ENCODE results near the gene ABCB6.

ABCB6 gene

DNA sequence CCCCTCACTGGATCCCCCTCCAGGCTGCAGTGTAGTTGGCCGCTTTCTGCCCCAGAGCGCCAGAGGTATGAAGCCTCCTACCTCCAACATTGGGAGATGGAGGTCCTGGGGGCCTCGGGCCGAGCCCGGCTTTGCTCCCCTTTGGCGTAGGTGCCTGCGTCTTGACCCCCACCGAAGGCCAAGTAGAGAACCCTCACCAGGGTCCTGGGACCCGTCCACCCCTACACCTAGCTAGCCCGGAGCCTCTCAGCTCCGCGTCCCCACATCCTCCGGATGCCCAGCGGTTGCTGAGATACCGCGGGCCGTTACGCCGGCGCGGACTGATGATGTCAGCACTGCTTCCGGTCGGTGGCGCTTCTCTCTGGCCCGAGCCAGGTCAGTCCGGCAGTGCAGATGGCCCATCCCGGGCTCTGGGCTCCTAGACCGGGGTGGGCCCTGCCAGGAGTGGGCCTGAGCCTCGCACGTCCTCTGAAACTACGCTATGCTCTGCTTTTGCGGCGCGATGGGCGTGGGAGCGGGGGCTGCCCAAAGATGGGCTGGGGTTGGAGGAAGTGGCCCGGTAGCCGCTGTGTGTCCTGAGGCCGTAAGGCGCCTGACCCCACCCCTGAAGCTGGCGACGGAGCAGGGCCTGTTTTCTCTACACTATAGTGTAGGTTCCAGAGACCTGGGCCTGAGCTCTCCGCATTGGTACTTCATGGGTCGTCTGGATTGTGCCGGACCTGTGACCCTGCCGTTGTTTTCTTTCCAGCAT lies 26.6 kb upstream of the ABCB6 start, which contains the start of the genes GLB1L and STK16:
TSS of gene GLB1L (minus strand) at position 297 of the 751 bp plus-strand sequence. CDS start 1,871 bp downstream, outside the sequence.
TSS of gene STK16 (plus strand) at position 332 of the 751 bp plus-strand sequence. CDS start 521 bp downstream, outside the sequence.
- peak; percentile 95 for DNase-seq

- peak; percentile 6 for DNase-seq
These were observed 26.0 kb upstream of the ABCB6 start for GRCh38 chr2:219244789-219245147.

- peak; percentile 56 for DNase-seq
These were observed 24.6 kb upstream of the ABCB6 start for GRCh38 chr2:219243291-219243761.

DNA sequence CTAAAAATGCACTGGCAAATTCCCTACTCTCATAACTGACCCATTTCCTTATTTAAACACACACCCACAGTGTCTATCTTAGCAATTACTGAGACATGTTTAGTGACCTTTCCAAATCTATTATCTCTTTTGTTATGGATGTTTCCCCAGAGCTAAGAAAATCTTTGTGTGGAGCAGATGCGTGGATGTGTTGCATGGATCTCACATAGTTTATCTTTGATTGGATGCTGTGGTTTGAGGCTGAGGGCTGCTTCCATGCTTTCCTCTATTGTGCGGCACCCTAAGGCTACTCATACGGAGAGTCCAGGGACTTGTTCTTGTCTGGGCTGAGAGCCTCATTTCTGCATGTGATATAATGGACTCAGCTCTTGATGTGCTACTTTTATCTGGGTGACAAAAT lies 15.6 kb upstream of the ABCB6 start:
- no peak for DNase-seq

GRCh38 chr2:219230059-219230540 lies 11.3 kb upstream of the ABCB6 start:
- peak; percentile 81 for DNase-seq

DNA sequence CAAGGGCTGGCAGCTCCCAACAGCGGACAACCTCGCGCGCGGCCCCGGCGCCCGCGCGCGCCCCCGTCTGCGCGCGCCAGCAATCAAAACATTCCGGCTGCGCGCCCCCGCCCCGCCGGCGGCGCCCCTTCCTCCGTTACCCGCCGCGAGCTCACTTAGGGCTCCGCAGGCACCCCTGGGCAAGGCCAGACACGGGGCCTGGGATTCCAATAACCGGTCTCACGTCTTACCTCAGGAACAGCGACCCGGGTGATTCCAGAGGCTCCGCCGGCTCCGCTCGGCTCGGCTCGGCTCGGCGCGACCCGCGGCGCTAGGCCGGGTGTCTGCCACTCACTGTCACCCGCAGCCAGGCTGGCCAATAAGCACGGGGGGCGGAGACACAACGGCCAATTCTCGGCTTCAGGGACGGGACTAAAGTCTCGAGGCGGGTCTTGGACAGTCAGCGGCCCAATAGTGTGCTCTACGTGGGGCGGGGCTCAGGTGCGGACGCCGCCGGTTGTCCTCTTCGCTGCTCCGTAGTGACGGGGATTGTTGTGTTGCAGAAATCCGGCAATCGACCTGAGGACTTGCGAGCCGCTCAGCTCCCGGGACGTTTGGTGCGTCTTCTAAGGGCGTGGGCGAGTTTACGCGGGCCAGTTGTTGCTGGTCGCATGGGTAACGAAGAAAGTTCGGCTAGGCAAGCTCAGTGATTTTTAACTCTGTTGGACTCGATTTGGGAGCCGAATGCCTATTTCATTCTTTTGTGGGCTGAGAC lies 10.7 kb upstream of the ABCB6 start, which contains the start of the genes ANKZF1 and ATG9A:
TSS of gene ANKZF1 (plus strand) at position 502 of the 754 bp plus-strand sequence. CDS start 452 bp downstream, outside the sequence.
TSS of gene ATG9A (minus strand) at position 332 of the 754 bp plus-strand sequence. CDS start 1,612 bp downstream, outside the sequence.
- DNase-seq, result peak; percentile 100

GRCh38 chr2:219228911-219229304 lies 10.2 kb upstream of the ABCB6 start:
- no peak for DNase-seq

- DNase-seq, result no peak
These were observed 9.5 kb upstream of the ABCB6 start for GRCh38 chr2:219228041-219228910.

DNA sequence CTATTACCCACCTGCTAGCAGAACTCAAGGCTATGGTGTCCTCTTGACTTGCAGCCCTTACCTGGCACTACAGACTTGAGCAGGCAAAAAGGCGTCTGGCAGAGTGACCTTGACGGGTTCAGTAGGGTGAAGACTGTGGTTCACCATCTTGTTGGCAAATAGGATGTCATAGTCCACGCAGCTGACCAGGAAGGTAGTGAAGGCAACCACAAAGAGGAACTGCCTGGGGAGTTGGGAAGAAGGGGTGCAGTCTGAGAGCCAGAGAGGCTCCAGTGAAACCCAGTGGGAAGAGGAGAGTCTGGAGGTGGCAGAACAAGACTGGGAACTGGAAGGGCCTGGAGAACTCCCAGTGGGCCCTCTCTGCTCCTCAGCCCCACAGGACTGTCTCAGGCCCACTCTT lies 6.6 kb upstream of the ABCB6 start:
- peak; percentile 52 for DNase-seq

DNA sequence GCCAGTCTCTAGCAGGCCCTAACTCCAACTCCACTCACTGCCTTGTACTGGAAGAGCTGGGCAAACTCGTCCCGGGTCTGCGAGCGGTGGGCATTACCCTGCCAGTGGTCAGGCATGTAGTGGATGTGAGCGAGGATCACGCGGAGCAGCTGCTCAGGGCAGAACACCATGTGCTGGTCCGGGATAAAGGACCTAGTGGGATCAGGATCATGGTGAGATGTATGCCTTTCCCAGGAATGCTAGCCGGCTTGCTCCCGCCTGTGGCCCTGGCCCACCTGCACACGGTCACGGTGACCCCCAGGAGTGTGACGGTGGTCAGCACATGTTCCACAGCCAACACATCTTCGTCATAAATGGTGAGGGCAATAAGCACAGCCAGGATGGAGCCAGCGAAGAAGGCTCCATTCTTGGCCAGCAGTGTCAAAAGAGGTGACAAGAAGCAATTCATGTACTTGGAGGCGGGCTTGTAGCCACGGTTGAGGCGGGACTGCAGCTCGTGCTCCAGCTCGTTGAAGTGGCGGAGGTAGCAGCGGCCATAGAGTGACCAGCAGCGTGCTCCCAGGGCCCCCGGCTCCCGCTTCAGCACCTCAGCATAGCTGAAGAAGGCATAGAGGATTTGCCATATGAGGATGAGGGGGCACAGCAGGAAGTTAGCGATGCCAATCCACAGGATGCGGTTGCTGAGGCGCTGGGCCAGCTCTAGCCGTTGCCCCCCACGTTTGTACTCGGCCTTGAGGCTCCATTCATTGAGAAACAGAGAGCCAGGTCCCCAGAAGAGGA lies 5.3 kb upstream of the ABCB6 start:
- no peak for DNase-seq

DNA sequence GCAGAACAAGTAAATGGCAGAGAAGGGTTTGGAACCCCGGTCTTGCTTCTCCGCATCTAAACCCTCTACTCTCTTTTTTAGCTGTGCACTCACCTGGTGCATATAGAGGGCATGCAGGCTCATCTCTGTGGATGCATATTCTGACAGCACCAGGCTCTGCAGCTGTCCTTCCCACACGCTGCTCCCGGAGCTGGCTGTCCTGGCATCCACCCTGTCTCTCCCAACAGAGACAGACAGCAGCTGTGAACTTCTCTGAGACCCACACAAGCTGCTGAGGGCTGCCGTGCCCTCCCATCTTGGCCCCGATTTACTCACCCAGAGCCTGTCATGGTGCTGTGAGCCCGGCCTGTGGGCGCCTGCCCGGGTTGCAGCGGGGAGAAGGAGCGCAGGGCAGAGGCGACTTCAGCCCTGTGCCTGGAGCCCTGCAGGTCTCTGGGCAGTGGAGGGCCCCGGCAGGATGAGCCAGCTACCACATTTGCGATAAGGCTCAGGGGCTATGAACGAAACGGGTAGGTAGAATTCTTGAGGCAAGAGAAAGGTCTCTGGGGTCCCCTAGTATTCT lies 3.3 kb upstream of the ABCB6 start:
- no peak for DNase-seq

- no peak for DNase-seq
These were observed 2.1 kb upstream of the ABCB6 start for GRCh38 chr2:219220652-219221402.

- DNase-seq, result no peak
These were observed 1.2 kb upstream of the ABCB6 start for GRCh38 chr2:219219784-219220532.

DNA sequence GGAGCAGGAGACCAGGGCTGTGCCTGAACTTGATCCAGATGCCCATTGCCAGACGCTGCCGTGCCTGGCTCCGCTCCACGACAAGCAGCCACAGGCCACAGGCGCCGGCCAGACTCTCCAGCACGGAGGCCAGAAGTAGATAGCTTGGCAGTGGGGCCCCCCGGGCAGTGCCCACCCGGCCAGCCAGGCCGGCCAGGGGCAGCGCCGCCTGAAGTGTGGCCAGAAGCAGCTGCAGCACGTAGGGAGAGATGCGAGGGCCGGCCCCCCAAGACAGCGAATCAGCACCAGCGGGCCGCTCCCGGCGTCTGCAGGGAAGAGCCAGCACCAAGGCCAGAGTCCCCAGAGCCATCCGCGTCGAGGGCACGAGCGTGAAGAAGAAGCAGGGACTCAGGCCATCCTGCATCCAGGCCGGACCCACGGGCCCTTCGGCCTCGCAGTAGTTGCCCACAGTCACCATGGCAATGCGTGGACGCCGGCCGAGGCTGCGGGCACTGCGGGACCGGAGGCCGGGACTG lies 484 bp downstream of the ABCB6 start:
- DNase-seq, result peak; percentile 29

DNA sequence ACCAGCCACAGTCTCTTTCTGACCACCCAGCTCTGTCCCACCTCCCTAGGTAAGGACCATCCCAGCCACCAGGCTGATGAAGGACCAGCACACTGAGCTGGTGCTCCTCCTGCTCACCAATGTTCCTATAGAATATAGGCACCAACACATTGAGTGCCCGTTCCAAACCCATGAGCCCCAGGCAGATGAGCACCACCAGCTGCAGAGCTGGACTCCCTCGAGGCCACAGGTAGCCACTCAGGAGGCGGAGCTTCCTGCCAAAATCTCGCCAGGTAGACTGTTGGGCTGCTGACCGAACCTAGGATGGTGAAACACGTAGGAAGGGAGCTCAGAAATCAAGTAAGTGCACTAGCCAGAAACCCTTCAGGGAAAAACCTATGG lies 2.2 kb downstream of the ABCB6 start:
- no peak for DNase-seq

- DNase-seq, result no peak
These were observed 2.8 kb downstream of the ABCB6 start for GRCh38 chr2:219215871-219216534.

- DNase-seq, result no peak
These were observed 4.0 kb downstream of the ABCB6 start for GRCh38 chr2:219214786-219215185.

DNA sequence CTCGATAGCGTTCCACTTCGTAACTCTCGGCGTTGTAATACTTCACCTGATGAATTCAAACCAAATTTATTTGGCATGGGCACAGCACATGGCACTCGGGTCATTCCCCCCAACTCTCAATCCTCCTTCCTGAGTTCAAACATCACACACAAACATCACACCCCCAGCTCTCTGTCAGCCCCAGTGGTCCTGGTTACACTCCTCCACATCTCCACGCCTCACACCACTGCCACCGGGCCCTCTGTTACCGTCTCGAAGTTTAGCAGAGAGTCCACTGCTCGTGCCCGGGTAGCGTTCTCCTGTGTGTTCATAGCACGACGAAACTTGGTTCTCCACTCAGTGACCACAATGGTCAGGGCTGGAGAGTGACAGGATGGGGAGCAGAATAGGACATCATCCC lies 4.6 kb downstream of the ABCB6 start:
- DNase-seq, result no peak

DNA sequence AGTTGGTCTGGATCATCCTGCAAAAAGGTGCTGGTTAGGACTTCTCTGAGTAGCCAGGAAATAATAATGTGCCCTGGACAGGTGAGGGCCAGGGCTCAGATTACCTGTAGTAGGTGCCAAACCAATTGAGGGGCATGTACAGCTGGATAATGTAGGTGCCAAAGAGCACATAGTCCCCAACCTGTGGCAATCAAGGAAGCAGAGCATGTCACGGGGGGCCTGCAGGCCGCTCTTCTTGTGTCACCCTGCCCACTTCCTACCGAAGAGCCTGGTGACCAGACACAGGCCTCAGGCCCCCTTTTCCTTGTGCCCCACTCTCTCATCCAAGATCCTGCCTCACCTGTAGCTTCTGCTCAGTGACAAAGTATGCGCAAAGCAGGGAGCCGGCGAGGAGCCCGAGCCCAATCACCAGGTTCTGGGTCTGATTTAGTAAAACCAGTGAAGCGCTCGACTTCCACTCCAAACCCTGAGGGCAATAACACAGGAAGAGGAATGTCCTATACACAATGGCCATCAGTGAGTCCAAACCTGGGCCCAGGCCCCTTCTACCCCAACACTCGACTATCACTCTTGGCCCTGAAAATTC lies 5.2 kb downstream of the ABCB6 start:
- DNase-seq, result no peak

Measured in suppressor macrophage treated with lipopolysaccharide for 4 hours (primary cell).